HG03097 (cell line): ENCODE results near the gene AP4E1.
"Not testable (repeated sequence)": the region's sequence is repeated elsewhere in the genome, so short reads cannot be mapped to it uniquely, and the experiment has no call there.

Source experiments
- ATAC-seq: cut with Tn5 transposase; IDR thresholded peaks from one replicate; pipeline ENCODE4 v1.9.1; 2021; ENCODE audit not compliant: unreplicated experiment, low FRiP score

Gene AP4E1

GRCh38 chr15:50939911-50940310, 31.4 kb downstream of the AP4E1 start:
- no peak for ATAC-seq

- ATAC-seq = no peak
These were observed 32.0 kb downstream of the AP4E1 start for GRCh38 chr15:50940506-50940905.

- ATAC-seq = no peak
These were observed 35.2 kb downstream of the AP4E1 start for GRCh38 chr15:50943638-50944037.

GRCh38 chr15:50944672-50945071, 36.2 kb downstream of the AP4E1 start:
- ATAC-seq = no peak

- no peak for ATAC-seq
These were observed 37.2 kb downstream of the AP4E1 start for GRCh38 chr15:50945725-50946124.

GRCh38 chr15:50950745-50951144, 42.3 kb downstream of the AP4E1 start:
- ATAC-seq = not testable (repeated sequence)

GRCh38 chr15:50953302-50953701, 44.8 kb downstream of the AP4E1 start:
- ATAC-seq = no peak

GRCh38 chr15:50954837-50955236, 46.4 kb downstream of the AP4E1 start:
- ATAC-seq = not testable (repeated sequence)

- ATAC-seq = no peak
These were observed 51.2 kb downstream of the AP4E1 start for GRCh38 chr15:50959717-50960116.

- no peak for ATAC-seq
These were observed 55.6 kb downstream of the AP4E1 start for GRCh38 chr15:50964075-50964474.

GRCh38 chr15:50968353-50968752, 59.9 kb downstream of the AP4E1 start:
- ATAC-seq = no peak

- no peak for ATAC-seq
These were observed 62.0 kb downstream of the AP4E1 start for GRCh38 chr15:50970524-50970923.

- ATAC-seq = no peak
These were observed 62.6 kb downstream of the AP4E1 start for GRCh38 chr15:50971115-50971514.

GRCh38 chr15:50971542-50971941, 63.1 kb downstream of the AP4E1 start:
- no peak for ATAC-seq

- ATAC-seq = no peak
These were observed 65.1 kb downstream of the AP4E1 start for GRCh38 chr15:50973605-50974004.

GRCh38 chr15:50977162-50977561, 68.7 kb downstream of the AP4E1 start:
- ATAC-seq = no peak

GRCh38 chr15:50978580-50978979, 70.1 kb downstream of the AP4E1 start:
- ATAC-seq = no peak

GRCh38 chr15:50979041-50979440, 70.6 kb downstream of the AP4E1 start:
- ATAC-seq = no peak

- ATAC-seq = no peak
These were observed 85.1 kb downstream of the AP4E1 start for GRCh38 chr15:50993598-50993997.

GRCh38 chr15:50996641-50997040, 88.2 kb downstream of the AP4E1 start:
- ATAC-seq = no peak

- ATAC-seq = no peak
These were observed 89.0 kb downstream of the AP4E1 start for GRCh38 chr15:50997371-50998051.

GRCh38 chr15:51004103-51004551, 95.6 kb downstream of the AP4E1 start:
- ATAC-seq = no peak
